Measurements from ENCODE around the gene CYB5RL.
"Not testable (repeated sequence)": the region's sequence is repeated elsewhere in the genome, so short reads cannot be mapped to it uniquely, and the experiment has no call there.

The CYB5RL gene, protein sequence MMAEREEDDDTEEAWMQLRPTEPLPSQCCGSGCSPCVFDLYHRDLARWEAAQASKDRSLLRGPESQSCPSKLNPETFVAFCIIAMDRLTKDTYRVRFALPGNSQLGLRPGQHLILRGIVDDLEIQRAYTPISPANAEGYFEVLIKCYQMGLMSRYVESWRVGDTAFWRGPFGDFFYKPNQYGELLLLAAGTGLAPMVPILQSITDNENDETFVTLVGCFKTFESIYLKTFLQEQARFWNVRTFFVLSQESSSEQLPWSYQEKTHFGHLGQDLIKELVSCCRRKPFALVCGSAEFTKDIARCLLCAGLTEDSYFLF

DNA sequence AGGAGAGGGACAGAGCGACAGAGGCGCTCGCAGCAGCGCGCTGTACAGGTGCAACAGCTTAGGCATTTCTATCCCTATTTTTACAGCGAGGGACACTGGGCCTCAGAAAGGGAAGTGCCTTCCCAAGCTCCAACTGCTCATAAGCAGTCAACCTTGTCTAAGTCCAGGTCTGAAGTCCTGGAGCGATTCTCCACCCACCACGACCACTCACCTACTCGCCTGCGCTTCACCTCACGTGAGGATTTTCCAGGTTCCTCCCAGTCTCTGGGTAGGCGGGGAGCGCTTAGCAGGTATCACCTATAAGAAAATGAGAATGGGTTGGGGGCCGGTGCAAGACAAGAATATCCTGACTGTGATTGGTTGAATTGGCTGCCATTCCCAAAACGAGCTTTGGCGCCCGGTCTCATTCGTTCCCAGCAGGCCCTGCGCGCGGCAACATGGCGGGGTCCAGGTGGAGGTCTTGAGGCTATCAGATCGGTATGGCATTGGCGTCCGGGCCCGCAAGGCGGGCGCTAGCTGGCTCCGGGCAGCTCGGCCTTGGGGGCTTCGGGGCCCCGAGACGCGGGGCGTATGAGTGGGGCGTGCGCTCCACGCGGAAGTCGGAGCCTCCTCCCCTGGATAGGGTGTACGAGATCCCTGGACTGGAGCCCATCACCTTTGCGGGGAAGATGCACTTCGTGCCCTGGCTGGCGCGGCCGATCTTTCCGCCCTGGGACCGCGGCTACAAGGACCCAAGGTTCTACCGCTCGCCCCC lies at the start of gene CYB5RL, which contains the start of gene MRPL37:
Gene CYB5RL (minus strand): TSS at position 266 of the 754 bp plus-strand sequence. CDS start 4,414 bp downstream, outside the sequence.
Gene MRPL37 (plus strand): TSS at position 403 of the 754 bp plus-strand sequence. CDS start 77 bp downstream, at position 480.
- peak; percentile 83 for DNase-seq (ENCODE audit: low read depth)

DNA sequence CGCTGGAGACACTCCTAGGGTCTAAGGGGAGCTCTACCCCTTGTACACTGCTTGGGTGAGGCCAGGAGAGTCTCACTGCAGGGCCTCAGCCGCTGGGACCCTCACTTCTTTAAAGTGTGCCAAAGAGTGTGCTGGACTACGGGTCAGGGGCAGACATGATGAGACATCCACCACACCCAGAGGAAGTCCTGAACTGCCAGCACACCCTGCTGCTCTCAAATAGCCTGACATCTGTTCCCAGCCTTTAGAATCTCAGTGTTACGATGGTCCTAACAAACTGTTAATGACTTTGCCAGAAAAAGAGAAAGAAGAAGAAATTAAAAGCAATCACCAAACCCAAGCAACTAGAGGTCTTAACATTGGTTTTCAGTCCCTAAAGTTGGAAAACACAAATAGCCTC lies 49.1 kb upstream of the CYB5RL start:
- DNase-seq (ENCODE audit: low read depth): no peak

DNA sequence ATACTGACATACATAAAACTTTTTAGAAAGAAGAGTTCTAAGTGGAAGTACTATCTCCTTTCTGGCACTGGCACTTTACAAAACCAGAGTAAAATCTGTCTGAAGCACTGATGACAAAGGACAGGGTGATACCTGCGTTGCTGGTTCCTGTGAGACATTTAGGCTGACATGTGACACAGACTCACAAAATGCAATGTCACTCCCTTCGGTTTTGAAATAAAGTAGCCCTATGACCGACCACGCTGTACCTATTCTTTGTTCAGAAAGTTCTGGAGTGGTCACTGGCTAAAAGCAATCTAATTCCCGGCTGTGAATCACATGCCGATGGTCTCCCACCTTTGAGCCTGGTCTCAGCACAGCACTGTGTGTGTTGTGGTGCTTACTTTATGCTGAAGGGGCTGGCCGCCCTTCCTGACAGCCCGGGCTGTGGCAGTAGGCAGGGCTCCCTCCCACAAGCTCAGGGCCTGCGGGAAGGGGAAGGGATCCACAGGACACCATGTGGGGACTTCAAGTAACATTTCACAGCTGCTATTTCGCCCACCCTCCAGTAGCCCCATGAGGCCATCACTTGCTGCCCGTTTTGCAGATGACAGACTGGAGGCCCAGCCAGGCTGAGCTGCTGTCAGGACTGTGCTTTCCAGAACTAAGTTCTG lies 48.2 kb upstream of the CYB5RL start:
- no peak for DNase-seq (ENCODE audit: low read depth)

DNA sequence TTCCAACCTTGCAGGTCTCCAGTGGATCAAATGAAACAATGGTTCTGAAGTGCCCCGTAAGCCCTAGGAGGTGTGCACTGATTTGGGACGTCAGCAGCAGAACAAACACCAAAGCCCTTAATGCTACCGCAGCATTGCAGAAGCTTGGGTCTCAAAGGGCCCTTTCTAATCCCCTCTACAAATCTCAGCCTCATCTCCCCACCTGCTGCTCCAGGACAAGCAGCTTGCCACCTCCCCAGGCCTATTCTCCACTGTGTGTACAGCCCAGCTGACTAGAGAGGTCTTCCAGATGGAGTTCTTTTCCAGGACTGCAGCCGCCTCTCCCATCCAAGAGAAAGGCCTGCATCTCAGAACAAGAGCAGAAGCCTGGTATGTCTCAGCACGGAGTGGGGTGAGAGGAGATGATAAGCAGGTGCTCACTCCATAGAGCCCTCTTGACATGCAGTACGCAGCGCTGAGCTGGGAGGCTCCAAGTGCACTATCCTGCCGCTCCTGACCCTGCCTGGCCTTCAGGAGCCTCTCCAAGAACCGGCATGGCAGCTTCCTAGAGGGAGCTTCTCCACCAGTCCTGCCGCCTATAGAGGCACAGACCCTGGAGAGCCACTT lies 46.4 kb upstream of the CYB5RL start:
- DNase-seq (ENCODE audit: low read depth): no peak

DNA sequence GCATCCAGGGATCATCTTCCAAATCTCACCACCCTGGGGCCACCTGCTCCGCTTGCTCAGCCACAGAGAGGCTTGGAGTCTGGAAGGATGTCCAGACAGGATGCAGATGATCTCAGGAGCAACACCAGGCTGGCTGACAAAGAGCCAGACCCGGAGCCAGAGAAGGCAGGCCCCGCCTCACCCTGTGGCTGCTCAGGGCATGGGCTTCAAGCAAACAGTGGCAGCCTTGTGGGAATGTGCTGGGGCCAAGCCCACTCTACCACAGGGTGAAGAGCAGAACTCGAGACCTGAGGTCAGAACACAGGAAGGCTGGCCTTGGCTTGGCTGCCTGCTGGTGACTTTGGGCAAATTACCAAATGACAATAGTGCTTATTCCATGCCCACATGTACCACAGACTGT lies 45.7 kb upstream of the CYB5RL start:
- no peak for DNase-seq (ENCODE audit: low read depth)

DNA sequence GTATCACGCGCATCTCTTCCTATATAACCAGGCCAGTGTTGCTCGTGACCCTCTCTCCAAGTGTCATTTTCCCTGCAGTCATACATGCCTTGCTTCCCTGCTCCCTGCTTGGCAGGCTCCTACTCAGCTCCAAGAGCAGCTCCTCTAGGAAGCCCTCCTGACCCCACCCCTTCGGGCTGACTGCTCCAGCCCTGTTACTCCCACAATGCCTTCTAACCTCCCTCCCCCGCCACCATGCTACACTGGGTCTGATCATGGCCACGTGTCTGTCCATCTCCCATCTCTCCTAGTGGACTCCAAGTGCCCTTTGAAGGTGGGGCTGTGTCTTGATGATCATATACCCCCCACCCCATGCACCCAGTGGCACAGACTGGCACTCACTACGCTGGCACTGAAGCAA lies 44.8 kb upstream of the CYB5RL start:
- DNase-seq (ENCODE audit: low read depth): no peak

DNA sequence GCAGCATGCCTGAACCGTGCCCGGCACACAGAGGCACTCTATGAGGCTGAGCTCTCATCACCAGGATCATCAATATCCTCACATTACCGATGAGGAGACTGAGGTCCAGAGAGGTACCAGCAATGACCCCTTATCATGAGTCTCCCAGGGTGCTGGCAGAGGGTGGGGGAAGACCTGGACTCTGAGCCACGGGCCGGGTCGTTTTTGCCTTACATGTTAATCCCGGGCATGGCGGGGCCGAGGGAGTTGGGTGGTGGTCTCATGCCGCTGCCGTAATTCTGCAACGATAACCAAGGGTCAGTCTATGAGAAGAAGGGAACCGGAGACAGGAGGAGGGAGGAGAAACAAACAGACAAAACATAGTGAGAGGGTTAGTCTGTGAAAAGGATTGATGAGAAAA lies 43.2 kb upstream of the CYB5RL start:
- no peak for DNase-seq (ENCODE audit: low read depth)

DNA sequence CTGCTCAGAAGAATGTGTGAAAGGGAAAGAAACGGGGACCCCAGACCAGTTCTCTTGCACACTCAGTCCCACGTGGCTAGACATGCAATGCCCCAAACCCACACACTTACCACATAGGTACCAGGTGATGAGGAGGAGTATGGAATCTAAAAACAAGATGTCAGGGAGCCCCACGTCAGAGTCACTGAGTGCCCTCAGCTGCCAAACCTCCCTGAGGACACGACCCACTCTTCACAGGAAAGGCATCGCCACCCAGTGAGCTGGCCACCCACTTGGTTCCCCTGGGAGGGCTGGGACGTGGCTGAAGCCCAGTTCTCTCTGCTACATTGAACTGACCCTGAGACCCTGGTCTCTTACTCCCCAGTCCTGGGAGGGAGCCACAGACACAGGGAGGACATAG lies 41.5 kb upstream of the CYB5RL start:
- DNase-seq (ENCODE audit: low read depth): no peak

DNA sequence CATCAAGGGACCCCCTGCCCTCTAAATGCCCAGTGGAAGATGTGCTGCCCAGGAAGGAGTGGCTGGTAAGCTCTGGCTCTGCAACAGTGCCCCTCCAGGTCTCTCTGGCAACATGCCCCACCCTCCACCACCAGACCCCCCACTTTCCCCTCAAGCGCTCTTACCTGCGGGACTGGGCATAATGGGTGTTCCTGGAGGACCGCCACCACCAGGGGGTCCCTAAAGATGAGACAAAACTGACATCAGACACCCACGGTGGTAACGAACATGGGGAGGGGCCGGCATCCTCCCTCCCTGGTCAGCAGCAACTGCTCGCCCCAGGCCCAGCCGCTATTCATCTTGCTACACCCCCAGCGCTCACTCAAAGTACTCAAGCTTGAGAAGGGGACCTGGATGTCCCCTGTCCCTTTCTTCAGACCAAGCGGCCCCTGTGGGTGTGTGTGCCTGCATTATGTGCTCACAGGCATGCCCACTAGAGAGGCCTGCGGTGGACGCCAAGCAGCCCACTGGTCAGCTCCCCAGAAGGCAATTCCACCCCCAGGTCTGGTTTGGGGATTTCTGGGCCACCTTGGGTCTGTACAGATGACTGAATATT lies 41.0 kb upstream of the CYB5RL start:
- no peak for DNase-seq (ENCODE audit: low read depth)

DNA sequence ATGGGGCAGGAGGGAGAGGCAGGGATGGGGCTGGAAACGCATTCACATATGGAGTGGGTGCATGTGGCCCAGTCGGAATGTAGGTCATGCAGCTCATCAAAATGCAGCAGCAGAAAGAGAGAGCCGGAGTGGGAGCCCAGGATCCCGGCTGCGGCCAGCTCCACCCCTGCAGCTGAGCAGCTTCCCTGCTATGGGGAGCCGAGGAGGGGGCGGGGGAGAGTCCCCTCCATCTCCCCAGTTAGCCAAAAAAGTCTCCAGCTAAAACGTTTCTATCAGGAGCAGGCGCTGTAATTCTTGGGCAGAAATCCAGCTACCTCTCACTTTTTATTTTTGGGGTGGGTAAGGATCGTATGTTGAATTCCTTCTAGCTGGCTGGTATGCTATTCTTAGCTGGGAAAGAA lies 39.8 kb upstream of the CYB5RL start:
- DNase-seq (ENCODE audit: low read depth): no peak

DNA sequence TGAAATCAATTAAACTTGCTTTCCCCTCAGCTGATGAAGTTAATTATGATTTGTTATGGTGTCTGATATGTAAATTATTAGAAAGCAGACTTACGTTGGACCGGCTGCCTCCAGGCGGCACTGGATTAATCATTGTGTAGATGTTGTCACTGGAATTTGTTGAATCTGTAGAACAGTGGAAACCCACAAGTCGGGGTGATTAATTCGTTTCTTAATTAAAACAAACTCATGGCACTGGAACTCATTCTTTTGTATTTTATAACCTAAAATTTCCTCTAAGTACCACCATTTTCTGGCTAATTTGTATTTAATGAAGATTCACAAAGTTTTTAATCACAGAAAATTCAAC lies 39.2 kb upstream of the CYB5RL start:
- no peak for DNase-seq (ENCODE audit: low read depth)

DNA sequence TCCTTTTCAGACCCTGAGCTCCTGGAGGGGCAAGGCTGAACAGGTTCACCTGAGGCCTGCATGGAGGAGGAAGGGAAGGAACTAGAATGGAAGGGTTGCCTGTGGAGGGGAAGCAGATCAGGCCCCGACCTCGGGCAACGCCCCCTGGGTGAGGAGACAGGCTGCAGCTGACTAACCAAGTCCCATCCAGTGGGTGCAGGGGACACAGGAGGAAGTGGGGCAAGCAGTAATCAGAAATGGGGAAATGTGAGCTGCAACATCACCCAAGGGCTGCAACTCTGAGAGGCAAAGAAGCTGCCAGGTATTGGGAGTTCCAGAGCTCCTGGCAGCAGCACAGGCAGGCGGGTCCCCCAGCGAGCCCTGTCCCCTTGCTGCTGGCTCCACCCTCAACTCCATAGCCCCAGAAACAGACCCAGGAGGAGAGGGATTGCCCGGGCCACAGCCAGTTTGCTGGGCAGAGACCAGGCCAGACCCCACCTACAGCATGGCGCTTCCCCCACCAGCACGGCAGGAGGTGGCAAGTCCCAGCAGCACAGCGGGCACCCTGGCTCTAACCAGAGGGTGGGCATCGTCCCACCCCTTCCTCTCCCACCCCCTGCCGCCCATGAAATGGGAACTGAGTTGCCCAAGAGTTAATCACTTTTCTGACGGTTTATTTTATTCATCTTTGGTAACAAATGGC lies 38.7 kb upstream of the CYB5RL start:
- DNase-seq (ENCODE audit: low read depth): no peak

DNA sequence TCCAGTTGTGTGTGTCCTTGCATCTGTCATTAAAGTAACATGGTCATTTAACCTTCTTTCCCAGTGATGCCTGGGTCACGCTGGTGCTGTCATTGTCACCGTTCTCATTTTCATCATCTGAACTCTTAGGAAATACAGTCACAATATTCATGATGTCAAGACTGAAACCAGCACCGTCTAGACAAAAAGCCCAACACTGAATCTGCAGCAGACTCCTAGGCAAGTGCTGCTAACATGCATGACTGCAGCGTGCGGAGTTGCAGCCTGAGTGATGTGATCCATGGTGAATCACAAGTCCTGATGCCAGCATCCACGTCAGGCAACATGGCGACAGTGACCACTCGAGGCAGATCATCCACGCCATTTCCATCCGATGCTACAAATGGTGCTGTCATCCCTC lies 37.8 kb upstream of the CYB5RL start:
- DNase-seq (ENCODE audit: low read depth): no peak

DNA sequence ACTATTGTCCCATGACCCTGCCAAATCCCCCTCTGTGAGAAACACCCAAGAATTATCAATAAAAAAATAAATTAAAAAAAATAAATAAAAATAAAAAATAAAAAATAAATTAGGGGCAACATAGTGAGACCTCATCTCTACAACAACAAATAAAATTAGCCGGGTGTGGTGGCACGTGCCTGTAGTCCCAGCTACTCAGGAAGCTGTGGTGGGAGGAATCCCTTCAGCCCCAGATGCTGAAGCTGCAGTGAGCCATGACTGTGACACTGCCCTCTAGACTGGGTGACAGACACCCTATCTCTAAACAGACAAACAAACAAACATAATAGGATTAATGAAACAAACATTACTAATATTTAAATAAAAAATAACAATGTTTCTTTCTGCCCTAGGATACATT lies 34.5 kb upstream of the CYB5RL start:
- DNase-seq (ENCODE audit: low read depth): no peak

DNA sequence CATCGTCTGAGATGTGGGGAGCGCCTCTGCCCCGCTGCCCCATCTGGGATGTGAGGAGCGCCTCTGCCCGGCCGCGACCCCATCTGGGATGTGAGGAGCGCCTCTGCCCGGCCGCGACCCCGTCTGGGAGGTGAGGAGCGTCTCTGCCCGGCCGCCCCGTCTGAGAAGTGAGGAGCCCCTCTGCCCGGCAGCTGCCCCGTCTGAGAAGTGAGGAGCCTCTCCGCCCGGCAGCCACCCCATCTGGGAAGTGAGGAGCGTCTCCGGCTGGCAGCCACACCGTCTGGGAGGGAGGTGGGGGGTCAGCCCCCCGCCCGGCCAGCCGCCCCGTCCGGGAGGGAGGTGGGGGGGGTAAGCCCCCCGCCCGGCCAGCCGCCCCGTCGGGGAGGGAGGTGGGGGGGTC lies 33.4 kb upstream of the CYB5RL start:
- not testable (repeated sequence) for DNase-seq (ENCODE audit: low read depth)

DNA sequence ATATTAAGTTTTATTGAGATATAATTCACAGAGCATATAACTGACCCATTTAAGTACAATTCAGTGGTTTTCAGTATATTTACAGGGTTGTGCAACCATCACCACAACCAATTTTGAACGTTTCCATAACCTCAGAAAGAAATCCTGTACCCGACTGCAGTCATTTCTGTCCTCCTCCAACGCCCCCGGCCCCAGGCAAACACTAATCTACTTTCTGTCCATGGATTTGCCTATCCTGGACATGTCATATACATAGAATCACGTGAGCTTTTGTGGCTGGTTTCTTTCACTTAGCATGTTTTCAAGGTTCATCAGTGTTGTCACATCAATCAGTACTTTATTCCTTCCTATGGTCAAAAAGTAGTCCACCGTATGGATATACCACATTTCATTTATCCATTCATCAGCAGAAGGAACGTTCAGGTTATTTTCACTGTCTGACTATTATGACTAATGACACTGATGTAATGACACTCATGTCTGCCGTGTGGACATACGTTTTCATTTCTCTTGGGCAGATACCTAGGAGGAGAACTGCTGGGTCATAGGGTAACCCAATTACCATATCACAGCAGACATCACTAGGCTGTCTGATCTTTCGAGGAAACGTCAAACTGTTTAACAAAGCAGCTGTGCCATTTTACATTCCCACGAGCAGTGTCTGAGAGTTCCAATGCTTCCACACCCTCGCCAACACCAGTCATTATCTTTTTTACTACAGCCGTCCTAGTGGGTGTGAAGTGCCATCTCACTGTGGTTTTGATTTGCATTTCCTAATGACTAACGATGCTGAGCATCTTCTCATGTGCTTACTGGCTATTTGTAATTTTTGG lies 30.9 kb upstream of the CYB5RL start:
- no peak for DNase-seq (ENCODE audit: low read depth)

DNA sequence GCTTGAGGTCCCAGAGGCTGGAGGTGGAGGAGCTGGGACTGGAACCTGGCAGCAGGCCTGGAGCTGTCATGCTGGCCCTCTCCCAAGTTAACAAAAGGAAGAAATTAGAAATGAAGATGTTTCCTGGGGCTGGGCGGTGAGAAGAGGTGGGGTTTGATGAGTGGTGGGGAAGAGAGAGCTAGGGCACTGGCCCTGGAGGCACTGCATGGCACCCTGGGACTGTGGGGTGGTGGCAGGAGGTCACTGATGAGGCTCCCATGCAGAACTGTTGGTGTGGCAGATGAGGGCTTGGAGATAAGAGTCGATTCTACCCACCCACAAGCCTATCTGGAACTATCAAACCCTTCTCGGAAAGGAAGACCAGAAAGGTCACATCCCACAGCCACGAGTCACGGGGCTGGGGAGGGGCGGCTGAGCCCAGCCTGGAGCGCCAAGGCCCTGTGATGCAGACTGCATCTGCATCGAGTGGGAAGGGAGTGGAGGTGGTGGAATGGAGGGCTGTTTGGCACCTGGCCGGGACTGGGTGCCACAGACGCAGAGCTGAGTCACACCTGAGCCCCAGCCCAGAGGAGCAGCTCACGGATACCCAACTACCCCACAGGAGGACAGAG lies 29.6 kb upstream of the CYB5RL start:
- DNase-seq (ENCODE audit: low read depth): no peak

DNA sequence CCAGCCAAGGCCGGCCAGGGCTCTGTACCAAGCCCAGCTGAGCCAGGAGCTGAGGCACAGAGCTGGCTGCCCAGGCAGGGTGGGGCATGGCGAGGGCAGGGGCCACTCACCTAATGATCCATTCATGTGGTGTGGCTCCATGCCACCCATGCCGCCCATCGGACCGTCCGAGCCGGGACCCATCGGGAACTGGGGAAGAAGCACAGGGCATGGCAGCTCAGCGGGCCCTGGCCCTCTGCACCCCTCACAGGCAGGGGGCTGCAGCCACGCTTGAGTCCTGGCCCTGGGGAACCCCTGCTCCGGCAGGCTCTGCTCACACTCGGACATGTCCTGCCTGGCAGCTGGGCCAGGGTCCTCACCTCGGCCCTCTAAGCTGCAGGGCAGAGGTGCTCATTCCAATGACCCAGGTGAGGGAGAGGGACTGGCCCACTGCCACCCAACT lies 28.8 kb upstream of the CYB5RL start:
- DNase-seq (ENCODE audit: low read depth): no peak

DNA sequence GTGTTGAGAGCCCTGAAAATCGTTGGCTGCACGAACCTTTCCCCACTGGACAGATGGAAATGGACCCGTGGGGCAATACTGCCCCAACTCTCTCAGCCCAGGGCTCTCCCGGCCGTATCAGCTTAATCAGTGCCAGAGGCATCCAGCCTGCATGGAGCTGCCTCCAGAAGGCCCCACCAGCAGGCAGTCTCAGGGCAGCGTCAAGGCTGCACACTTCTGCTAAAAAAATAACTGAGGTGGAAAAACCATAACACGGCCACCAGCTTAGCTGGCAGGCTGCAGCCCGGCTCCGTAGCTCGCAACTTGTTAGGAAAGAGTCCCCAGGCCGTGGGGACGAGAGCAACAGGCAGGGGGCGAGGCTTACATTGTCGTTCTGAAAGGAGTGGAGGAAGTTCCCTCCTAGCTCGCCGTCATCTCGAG lies 28.1 kb upstream of the CYB5RL start:
- DNase-seq (ENCODE audit: low read depth): no peak

DNA sequence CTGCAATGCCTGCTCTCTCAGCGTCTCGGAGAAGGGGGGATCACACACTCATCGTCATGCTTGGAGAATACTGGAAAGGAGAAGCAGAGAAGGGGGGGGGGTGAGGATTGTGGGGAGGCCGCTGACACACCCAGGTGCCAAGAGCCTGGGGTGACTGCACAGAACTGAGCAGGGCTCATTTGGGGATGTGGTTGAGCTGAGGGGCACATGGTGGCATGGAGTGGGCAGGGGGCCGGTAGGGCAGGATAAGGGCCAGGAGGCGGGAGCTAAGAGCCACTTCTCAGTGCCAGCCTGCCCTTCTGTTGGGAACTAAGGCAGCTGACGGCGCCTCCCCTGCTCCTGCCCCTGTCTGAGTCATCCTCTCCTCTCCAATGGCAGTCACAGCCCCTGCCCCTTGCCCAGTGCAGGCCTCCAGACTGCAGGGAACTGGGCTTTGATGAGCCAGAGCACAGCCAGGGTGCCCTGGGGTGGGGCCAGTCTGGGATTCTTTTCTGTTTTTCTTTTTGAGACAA lies 27.3 kb upstream of the CYB5RL start:
- DNase-seq (ENCODE audit: low read depth): no peak

Data from activated gamma-delta T cell treated with anti-CD3 and anti-CD28 coated beads, Interleukin-2, amount 50 U/mL, for 16 hours (primary cell).